ENCODE data around the gene ATRX.

- TF ChIP-seq CTCF (IDR thresholded peaks at IDR 0.05) (no peak), POLR2A (IDR thresholded peaks at IDR 0.05) (no peak)
Measured at GRCh38 chrX:77455437-77455836, 330.6 kb downstream of the ATRX start.

Measured in testis (tissue), 2 donors.